HFFc6 (cell line): ENCODE results near the gene KRT75. TPM values are rescaled to one million over a fixed set of nuclear protein-coding genes. Genes with fewer than 3 reads are reported as not detected.

Experiments used
- DNase-seq: peaks from one replicate; pipeline ENCODE4 v3.0.0-alpha.2; 2018
- H3K27ac Mint-ChIP-seq: 2 replicates; pipeline ENCODE4 v1.8.0; 2020; ENCODE audit warnings: mild to moderate bottlenecking, mixed read lengths
- H3K27me3 Mint-ChIP-seq: 2 replicates; pipeline ENCODE4 v1.8.0; 2021; ENCODE audit warnings: mild to moderate bottlenecking, moderate library complexity, mixed read lengths; ENCODE audit not compliant: insufficient read depth
- H3K36me3 Mint-ChIP-seq: 2 replicates; pipeline ENCODE4 v1.8.0; 2021; ENCODE audit warnings: low read depth, mixed read lengths
- H3K4me1 Mint-ChIP-seq: 2 replicates; pipeline ENCODE4 v1.8.0; 2020; ENCODE audit warnings: low read depth, mixed read lengths
- H3K4me3 Mint-ChIP-seq: 2 replicates; pipeline ENCODE4 v1.8.0; 2020; ENCODE audit warnings: mild to moderate bottlenecking, moderate library complexity, mixed read lengths
- H3K9me3 Mint-ChIP-seq: 2 replicates; pipeline ENCODE4 v1.8.0; 2020; ENCODE audit warnings: mild to moderate bottlenecking, mixed read lengths
- CTCF ChIP-seq: fragments of 200-600 bp; sonication (generic); IDR thresholded peaks from 2 replicates; pipeline ENCODE4 v1.5.0; 2021; ENCODE audit warnings: antibody characterized with exemption, mild to moderate bottlenecking
- total RNA-seq, 6 experiments: library from RNA; stranded (reverse); fragmentation: NEBNext Ultra II Directional; extraction: Animal tissue kit (Norgen Biotek cat#: 25700); gene quantifications; 2 replicates in 1 of 6; 3 replicates in 5 of 6; pipeline ENCODE4 v1.2.3, GENCODE V29; 2021

The KRT75 gene
- total RNA-seq, 6 experiments from 2014 or later = not detected

- Mint-ChIP-seq H3K9me3 (no peaks in the 10 kb centered on the region), H3K36me3 (no peaks in the 10 kb centered on the region), H3K27ac (no peak overlapping the region; the same call in 1 of the 2 replicates), H3K27me3 (peaks cover 21% of the 10 kb centered on the region), H3K4me3 (no peak overlapping the region), H3K4me1 (peaks cover 63% of the 10 kb centered on the region)
- no peak for TF ChIP-seq CTCF
- DNase-seq = no peak
Observed at GRCh38 chr12:52439845-52440244, 5.7 kb upstream of the KRT75 start.

GRCh38 chr12:52439420-52439819, 5.2 kb upstream of the KRT75 start:
- peaks cover 65% of the 10 kb centered on the region for H3K4me1 Mint-ChIP-seq
- no peak overlapping the region for H3K4me3 Mint-ChIP-seq

GRCh38 chr12:52438305-52439301, 4.4 kb upstream of the KRT75 start:
- Mint-ChIP-seq H3K27me3 (peaks cover 19% of the 10 kb centered on the region), H3K9me3 (no peaks in the 10 kb centered on the region), H3K27ac (no peak overlapping the region), H3K4me3 (no peak overlapping the region), H3K4me1 (peaks cover 64% of the 10 kb centered on the region), H3K36me3 (no peaks in the 10 kb centered on the region)
- no peak for DNase-seq
- no peak for TF ChIP-seq CTCF

More at GRCh38 chr12:52439420-52439819, 5.2 kb upstream of the KRT75 start:
- Mint-ChIP-seq H3K27me3 (peaks cover 20% of the 10 kb centered on the region), H3K9me3 (no peaks in the 10 kb centered on the region), H3K27ac (no peak overlapping the region), H3K36me3 (no peaks in the 10 kb centered on the region)
- DNase-seq = no peak
- TF ChIP-seq CTCF = no peak

DNA sequence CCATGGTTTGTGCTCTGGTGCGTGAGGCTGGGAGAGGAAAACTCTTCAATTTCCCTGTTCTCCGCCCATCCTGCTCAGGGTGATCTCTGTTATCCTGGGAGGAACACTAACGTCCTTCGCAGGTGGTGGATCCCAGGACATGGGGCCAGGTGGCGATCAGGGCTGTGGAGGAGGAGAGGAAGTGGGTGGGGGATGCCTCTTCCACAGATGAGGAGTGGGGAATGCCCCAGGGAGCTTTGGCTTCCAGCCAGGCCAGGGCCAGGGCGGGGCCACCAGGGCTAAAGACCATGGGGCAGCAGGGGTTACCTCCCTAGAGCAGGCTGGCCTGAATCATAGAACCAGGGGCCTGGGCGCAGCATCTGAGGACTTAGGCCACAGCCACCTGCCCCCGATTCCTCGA, 3.3 kb upstream of the KRT75 start:
- TF ChIP-seq CTCF = no peak
- H3K36me3 Mint-ChIP-seq = no peaks in the 10 kb centered on the region
- DNase-seq = no peak
- H3K27me3 Mint-ChIP-seq = peaks cover 23% of the 10 kb centered on the region
- no peak overlapping the region for H3K27ac Mint-ChIP-seq
- H3K4me3 Mint-ChIP-seq = no peak overlapping the region
- peaks cover 53% of the 10 kb centered on the region for H3K4me1 Mint-ChIP-seq
- H3K9me3 Mint-ChIP-seq = no peaks in the 10 kb centered on the region

GRCh38 chr12:52436828-52437474, 2.8 kb upstream of the KRT75 start:
- no peak overlapping the region for H3K27ac Mint-ChIP-seq
- peaks cover 47% of the 10 kb centered on the region for H3K4me1 Mint-ChIP-seq
- TF ChIP-seq CTCF = no peak
- no peaks in the 10 kb centered on the region for H3K9me3 Mint-ChIP-seq
- no peak for DNase-seq
- peaks cover 23% of the 10 kb centered on the region for H3K27me3 Mint-ChIP-seq
- no peaks in the 10 kb centered on the region for H3K36me3 Mint-ChIP-seq
- no peak overlapping the region for H3K4me3 Mint-ChIP-seq
